Measurements from ENCODE around the gene RPL5. TPM values are rescaled to one million over a fixed set of nuclear protein-coding genes. Genes with fewer than 3 reads are reported as not detected.

The RPL5 gene
- total and polyA plus RNA-seq, 9 of the 15 experiments (the other 6 are each of a cell fraction or from before 2014, with no cell fraction given), result 1,467 to 4,252 (median 2,454) TPM

DNA sequence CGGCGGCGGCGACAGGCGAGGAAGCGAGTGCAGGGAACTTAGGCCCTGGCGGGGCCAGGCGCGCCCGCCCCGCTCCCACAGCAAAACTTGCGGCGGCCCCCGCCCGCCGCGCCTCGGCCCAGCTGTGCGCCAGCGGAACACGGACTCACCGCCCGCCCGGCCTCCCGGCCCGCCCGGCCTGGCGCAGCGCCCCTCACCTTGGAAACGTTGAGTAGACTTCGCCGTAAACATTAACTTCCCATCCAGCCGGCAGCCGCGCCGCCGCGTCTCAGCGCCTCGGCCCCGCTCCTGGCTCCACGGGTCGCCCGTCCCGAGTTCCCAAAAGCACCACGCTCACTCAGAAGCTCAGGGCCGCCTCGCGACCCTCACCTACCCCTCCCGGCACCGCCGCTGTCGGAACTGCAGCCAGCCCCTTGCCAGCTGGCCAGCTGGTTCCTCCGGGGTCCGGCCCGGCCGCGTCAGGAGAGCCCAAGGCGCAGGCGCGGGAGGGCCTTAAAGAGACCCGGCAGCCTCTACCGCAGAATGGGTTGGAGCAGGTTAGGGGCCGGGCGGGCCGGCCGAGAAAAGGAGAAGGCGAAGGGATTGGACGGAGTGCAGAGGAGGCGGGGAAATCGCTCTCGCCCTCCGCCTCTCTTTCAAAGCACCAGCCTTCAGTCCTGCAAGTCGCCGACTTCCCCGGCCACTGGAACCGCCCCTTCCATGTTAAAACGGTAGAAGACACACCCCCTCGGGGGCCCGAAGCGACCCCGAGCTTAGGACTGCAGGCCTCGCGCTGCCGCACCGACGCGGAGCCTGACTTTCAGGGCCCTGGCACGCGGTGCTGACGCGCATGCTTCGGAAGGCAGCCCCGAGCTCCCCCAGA lies 47.0 kb upstream of the RPL5 start, which contains the start of gene EVI5 (continued):
- TF ChIP-seq ASH1L (IDR thresholded peaks at IDR 0.05; ENCODE audit: borderline replicate concordance, low read depth, partially characterized antibody) (peak; percentile 54), ELF4 (CRISPR knock-in tag; IDR thresholded peaks at IDR 0.05) (0 out of 2 replicates have a peak, but pooled peaks have one; percentile 21), POLR2G (IDR thresholded peaks at IDR 0.05; ENCODE audit: low read depth, low read length) (peak; percentile 92), SAP30 (IDR thresholded peaks at IDR 0.05; ENCODE audit: borderline replicate concordance, insufficient read depth, low read depth, low read length, poor library complexity, severe bottlenecking) (peak; percentile 85), ZNF263 (CRISPR knock-in tag; IDR thresholded peaks at IDR 0.05; ENCODE audit: borderline replicate concordance) (peak; percentile 80), MYC (IDR thresholded peaks at IDR 0.05; ENCODE audit: low read depth, low read length) (peak; percentile 92), MYC (CRISPR knock-in tag; IDR thresholded peaks at IDR 0.05; ENCODE audit: borderline replicate concordance, low read depth) (no peak; the same call in 1 of the 2 replicates), KLF13 (tag; IDR thresholded peaks at IDR 0.05; ENCODE audit: borderline replicate concordance, low read depth) (peak; percentile 79), TSC22D4 (tag; IDR thresholded peaks at IDR 0.05) (no peak), ILK (tag; IDR thresholded peaks at IDR 0.05; ENCODE audit: borderline replicate concordance, low read depth) (no peak)
- TF ChIP-seq, protein P1, sequence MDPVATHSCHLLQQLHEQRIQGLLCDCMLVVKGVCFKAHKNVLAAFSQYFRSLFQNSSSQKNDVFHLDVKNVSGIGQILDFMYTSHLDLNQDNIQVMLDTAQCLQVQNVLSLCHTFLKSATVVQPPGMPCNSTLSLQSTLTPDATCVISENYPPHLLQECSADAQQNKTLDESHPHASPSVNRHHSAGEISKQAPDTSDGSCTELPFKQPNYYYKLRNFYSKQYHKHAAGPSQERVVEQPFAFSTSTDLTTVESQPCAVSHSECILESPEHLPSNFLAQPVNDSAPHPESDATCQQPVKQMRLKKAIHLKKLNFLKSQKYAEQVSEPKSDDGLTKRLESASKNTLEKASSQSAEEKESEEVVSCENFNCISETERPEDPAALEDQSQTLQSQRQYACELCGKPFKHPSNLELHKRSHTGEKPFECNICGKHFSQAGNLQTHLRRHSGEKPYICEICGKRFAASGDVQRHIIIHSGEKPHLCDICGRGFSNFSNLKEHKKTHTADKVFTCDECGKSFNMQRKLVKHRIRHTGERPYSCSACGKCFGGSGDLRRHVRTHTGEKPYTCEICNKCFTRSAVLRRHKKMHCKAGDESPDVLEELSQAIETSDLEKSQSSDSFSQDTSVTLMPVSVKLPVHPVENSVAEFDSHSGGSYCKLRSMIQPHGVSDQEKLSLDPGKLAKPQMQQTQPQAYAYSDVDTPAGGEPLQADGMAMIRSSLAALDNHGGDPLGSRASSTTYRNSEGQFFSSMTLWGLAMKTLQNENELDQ (CRISPR knock-in tag; IDR thresholded peaks at IDR 0.05; ENCODE audit: borderline replicate concordance), result 0 out of 2 replicates have a peak, but pooled peaks have one; percentile 30
- TF ChIP-seq, protein P2, sequence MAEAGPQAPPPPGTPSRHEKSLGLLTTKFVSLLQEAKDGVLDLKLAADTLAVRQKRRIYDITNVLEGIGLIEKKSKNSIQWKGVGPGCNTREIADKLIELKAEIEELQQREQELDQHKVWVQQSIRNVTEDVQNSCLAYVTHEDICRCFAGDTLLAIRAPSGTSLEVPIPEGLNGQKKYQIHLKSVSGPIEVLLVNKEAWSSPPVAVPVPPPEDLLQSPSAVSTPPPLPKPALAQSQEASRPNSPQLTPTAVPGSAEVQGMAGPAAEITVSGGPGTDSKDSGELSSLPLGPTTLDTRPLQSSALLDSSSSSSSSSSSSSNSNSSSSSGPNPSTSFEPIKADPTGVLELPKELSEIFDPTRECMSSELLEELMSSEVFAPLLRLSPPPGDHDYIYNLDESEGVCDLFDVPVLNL (CRISPR knock-in tag; IDR thresholded peaks at IDR 0.05; ENCODE audit: low read depth), result peak; percentile 90
- TF ChIP-seq, protein P3, sequence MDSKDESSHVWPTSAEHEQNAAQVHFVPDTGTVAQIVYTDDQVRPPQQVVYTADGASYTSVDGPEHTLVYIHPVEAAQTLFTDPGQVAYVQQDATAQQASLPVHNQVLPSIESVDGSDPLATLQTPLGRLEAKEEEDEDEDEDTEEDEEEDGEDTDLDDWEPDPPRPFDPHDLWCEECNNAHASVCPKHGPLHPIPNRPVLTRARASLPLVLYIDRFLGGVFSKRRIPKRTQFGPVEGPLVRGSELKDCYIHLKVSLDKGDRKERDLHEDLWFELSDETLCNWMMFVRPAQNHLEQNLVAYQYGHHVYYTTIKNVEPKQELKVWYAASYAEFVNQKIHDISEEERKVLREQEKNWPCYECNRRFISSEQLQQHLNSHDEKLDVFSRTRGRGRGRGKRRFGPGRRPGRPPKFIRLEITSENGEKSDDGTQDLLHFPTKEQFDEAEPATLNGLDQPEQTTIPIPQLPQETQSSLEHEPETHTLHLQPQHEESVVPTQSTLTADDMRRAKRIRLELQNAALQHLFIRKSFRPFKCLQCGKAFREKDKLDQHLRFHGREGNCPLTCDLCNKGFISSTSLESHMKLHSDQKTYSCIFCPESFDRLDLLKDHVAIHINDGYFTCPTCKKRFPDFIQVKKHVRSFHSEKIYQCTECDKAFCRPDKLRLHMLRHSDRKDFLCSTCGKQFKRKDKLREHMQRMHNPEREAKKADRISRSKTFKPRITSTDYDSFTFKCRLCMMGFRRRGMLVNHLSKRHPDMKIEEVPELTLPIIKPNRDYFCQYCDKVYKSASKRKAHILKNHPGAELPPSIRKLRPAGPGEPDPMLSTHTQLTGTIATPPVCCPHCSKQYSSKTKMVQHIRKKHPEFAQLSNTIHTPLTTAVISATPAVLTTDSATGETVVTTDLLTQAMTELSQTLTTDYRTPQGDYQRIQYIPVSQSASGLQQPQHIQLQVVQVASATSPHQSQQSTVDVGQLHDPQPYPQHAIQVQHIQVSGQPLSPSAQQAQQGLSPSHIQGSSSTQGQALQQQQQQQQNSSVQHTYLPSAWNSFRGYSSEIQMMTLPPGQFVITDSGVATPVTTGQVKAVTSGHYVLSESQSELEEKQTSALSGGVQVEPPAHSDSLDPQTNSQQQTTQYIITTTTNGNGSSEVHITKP (IDR thresholded peaks at IDR 0.05; ENCODE audit: partially characterized antibody), result peak; percentile 16
- TF ChIP-seq, protein P4, sequence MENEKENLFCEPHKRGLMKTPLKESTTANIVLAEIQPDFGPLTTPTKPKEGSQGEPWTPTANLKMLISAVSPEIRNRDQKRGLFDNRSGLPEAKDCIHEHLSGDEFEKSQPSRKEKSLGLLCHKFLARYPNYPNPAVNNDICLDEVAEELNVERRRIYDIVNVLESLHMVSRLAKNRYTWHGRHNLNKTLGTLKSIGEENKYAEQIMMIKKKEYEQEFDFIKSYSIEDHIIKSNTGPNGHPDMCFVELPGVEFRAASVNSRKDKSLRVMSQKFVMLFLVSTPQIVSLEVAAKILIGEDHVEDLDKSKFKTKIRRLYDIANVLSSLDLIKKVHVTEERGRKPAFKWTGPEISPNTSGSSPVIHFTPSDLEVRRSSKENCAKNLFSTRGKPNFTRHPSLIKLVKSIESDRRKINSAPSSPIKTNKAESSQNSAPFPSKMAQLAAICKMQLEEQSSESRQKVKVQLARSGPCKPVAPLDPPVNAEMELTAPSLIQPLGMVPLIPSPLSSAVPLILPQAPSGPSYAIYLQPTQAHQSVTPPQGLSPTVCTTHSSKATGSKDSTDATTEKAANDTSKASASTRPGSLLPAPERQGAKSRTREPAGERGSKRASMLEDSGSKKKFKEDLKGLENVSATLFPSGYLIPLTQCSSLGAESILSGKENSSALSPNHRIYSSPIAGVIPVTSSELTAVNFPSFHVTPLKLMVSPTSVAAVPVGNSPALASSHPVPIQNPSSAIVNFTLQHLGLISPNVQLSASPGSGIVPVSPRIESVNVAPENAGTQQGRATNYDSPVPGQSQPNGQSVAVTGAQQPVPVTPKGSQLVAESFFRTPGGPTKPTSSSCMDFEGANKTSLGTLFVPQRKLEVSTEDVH (IDR thresholded peaks at IDR 0.05; ENCODE audit: low read depth, partially characterized antibody), result peak; percentile 17

All from K562 (cell line).